Activated naive CD8-positive, alpha-beta T cell (primary cell): ENCODE measurements around the gene DNAJC7.
"Not testable (repeated sequence)": the region's sequence is repeated elsewhere in the genome, so short reads cannot be mapped to it uniquely, and the experiment has no call there.

Source experiments
- H3K27ac Mint-ChIP-seq: one replicate; pipeline ENCODE4 v1.8.0; 2021; ENCODE audit warnings: mixed read lengths
- H3K27me3 Mint-ChIP-seq: one replicate; pipeline ENCODE4 v1.8.0; 2021; ENCODE audit warnings: mixed read lengths
- H3K36me3 Mint-ChIP-seq: one replicate; pipeline ENCODE4 v1.8.0; 2021; ENCODE audit warnings: mixed read lengths
- H3K4me1 Mint-ChIP-seq: one replicate; pipeline ENCODE4 v1.8.0; 2021; ENCODE audit warnings: low read depth, mixed read lengths
- H3K4me3 Mint-ChIP-seq: one replicate; pipeline ENCODE4 v1.8.0; 2021; ENCODE audit warnings: mild to moderate bottlenecking, mixed read lengths
- H3K9me3 Mint-ChIP-seq: one replicate; pipeline ENCODE4 v1.8.0; 2021; ENCODE audit warnings: low read depth, mixed read lengths

DNAJC7 gene

GRCh38 chr17:42026857-42027589, 9.8 kb upstream of the DNAJC7 start:
- Mint-ChIP-seq H3K36me3 (peaks cover 2% of the 10 kb centered on the region), H3K9me3 (no peaks in the 10 kb centered on the region), H3K27me3 (no peaks in the 10 kb centered on the region), H3K4me3 (no peak overlapping the region), H3K4me1 (peaks cover 9% of the 10 kb centered on the region), H3K27ac (no peak overlapping the region)

DNA sequence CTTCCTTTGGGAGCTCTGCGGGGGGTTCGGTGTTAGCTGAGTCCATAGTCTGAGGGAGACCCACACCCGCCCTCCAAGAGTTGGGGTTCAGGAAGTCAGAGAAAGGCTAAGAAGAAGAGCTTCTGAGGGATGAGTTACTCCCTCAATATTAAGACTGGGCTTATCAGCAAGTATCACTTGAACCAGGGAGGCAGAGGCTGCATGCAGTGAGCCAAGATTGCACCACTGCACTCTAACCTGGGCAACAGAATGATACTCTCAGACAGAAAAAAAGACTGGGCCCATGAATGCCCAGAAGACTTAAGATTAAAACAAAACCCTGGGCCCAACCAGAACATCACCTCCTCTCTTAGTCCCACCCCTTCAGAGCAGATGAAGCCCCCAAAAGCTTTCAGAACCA, 8.7 kb upstream of the DNAJC7 start:
- Mint-ChIP-seq H3K4me3 (no peak overlapping the region), H3K4me1 (peaks cover 16% of the 10 kb centered on the region), H3K9me3 (no peaks in the 10 kb centered on the region), H3K27ac (no peak overlapping the region), H3K27me3 (no peaks in the 10 kb centered on the region), H3K36me3 (peaks cover 2% of the 10 kb centered on the region)

DNA sequence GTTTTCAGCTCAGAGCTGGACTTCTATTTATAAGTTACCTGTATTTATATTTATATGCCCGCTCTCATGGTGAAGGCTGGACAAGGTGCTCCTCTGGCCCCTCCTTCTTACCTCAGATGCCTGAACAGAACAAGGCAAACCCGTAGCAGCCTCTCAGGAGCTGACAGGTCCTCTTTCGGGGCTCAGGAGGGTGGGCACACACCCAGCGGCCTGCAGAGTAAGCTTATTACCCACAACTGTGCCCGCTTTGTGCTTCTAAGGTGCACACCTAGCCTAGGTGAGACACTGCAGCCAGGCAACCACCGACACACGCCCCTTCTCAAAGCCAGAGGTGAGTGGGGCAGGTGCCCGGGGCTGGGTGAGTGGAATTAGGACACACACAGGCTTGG, 7.9 kb upstream of the DNAJC7 start:
- H3K4me3 Mint-ChIP-seq: no peak overlapping the region
- peaks cover 24% of the 10 kb centered on the region for H3K4me1 Mint-ChIP-seq
- H3K9me3 Mint-ChIP-seq: no peaks in the 10 kb centered on the region
- peaks cover 2% of the 10 kb centered on the region for H3K36me3 Mint-ChIP-seq
- no peak overlapping the region for H3K27ac Mint-ChIP-seq
- no peaks in the 10 kb centered on the region for H3K27me3 Mint-ChIP-seq

GRCh38 chr17:42023524-42024349, 6.5 kb upstream of the DNAJC7 start:
- Mint-ChIP-seq H3K27me3 (no peaks in the 10 kb centered on the region), H3K27ac (no peak overlapping the region)

DNA sequence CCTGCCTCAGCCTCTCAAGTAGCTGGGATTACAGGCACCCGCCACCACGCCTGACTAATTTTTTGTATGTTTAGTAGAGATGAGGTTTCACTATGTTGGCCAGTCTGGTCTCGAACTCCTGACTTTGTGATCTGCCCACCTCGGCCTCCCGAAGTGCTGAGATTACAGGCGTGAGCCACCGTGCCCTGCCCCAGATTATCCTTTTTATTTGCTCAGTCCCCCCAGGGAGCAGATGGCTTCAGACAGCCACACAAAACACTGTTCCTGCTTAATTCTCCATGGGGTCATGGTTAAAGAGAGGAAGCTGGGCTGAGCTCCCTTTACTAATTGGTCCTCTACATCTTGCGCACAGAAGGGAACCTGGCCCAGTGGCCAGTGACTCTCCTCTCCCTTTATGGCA, 3.6 kb upstream of the DNAJC7 start:
- Mint-ChIP-seq H3K4me3 (peak overlapping the region; percentile 96), H3K27ac (peak overlapping the region; percentile 83), H3K4me1 (peaks cover 45% of the 10 kb centered on the region)
- H3K27me3 Mint-ChIP-seq, H3K9me3 Mint-ChIP-seq, H3K36me3 Mint-ChIP-seq: not testable (repeated sequence)

More at GRCh38 chr17:42023524-42024349, 6.5 kb upstream of the DNAJC7 start:
- Mint-ChIP-seq H3K9me3 (no peaks in the 10 kb centered on the region), H3K36me3 (peaks cover 2% of the 10 kb centered on the region), H3K4me3 (no peak overlapping the region), H3K4me1 (peaks cover 31% of the 10 kb centered on the region)

GRCh38 chr17:42019509-42020404, 2.5 kb upstream of the DNAJC7 start, which contains the start of gene NKIRAS2:
NKIRAS2 (plus strand) TSS chr17:42020090; CDS start chr17:42021578, 1,488 bp downstream.
- Mint-ChIP-seq H3K4me1 (peaks cover 49% of the 10 kb centered on the region), H3K27me3 (no peaks in the 10 kb centered on the region), H3K27ac (peak within 1 kb of the TSS; percentile 91), H3K36me3 (peaks cover 2% of the 10 kb centered on the region), H3K4me3 (peak within 1 kb of the TSS; percentile 96), H3K9me3 (no peaks in the 10 kb centered on the region)

DNA sequence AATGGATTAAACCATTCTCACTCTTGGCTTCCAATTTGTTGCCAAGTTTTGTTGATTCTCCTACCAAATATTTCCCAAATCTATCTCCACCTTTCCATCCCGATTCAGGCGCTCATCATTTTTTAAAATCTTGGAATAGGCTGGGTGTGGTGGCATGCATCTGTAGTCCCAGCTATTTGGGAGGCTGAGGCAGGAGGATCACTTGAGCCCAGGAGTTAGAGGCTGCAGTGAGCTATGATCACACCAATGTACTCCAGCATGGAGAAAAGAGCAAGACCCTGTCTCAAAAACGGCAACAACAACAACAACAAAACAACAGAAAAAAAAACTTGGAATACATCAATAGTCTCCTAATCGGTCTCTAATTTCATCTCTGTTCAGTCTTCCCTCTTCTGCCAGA, 1.7 kb upstream of the DNAJC7 start:
- H3K27me3 Mint-ChIP-seq: no peaks in the 10 kb centered on the region
- peak overlapping the region; percentile 69 for H3K27ac Mint-ChIP-seq

DNA sequence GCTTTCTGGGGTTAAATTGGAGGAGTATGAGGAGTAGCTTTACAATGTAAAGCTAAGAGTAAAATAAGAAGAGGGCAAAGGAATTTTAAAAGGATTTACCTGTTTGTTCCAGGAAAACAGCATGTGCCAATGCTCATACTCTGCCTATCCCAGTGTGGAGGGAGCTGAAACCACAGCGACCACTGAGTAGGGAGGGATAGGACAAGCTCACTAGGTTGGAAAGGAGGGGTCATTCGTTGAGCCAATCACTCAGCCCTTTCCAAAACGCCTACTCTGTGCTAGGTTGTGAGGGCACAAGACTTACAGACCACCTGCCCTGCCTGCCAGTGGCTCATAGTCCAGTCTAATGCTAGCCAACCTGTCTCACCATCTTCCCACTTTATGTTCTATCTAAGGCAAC, 1.1 kb upstream of the DNAJC7 start:
- H3K9me3 Mint-ChIP-seq: no peaks in the 10 kb centered on the region
- H3K4me3 Mint-ChIP-seq: peak overlapping the region; percentile 99
- H3K4me1 Mint-ChIP-seq: peaks cover 52% of the 10 kb centered on the region
- peaks cover 2% of the 10 kb centered on the region for H3K36me3 Mint-ChIP-seq
- H3K27ac Mint-ChIP-seq: peak overlapping the region; percentile 93
- H3K27me3 Mint-ChIP-seq: no peaks in the 10 kb centered on the region

More for the DNA sequence above, 1.7 kb upstream of the DNAJC7 start:
- H3K36me3 Mint-ChIP-seq: peaks cover 2% of the 10 kb centered on the region
- H3K4me1 Mint-ChIP-seq: peaks cover 48% of the 10 kb centered on the region
- peak overlapping the region; percentile 43 for H3K4me3 Mint-ChIP-seq
- no peaks in the 10 kb centered on the region for H3K9me3 Mint-ChIP-seq

DNA sequence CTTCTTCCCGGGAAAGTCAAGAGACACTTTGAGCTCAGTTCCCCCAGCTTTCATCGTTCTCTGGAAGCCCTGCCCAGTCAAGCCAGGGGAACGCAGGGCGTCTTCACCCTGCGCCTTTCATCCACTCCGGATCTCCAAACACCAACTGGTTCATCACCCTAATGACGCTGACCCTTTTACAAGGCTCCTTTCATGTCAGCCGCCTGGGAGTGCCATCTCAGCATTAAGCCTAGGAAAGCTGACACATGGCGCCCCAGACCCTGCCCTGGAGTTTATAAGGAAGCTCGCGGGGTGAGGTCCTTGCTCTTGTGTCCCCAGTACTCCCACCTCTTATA, 594 bp upstream of the DNAJC7 start:
- H3K9me3 Mint-ChIP-seq: no peaks in the 10 kb centered on the region
- H3K27me3 Mint-ChIP-seq: no peaks in the 10 kb centered on the region
- H3K4me3 Mint-ChIP-seq: peak overlapping the region; percentile 99
- H3K27ac Mint-ChIP-seq: peak overlapping the region; percentile 93
- peaks cover 56% of the 10 kb centered on the region for H3K4me1 Mint-ChIP-seq
- H3K36me3 Mint-ChIP-seq: peaks cover 2% of the 10 kb centered on the region

GRCh38 chr17:42016411-42016831, 818 bp downstream of the DNAJC7 start:
- Mint-ChIP-seq H3K36me3 (no peaks in the 10 kb centered on the region), H3K4me1 (peaks cover 63% of the 10 kb centered on the region), H3K4me3 (peak overlapping the region; percentile 99), H3K27me3 (no peaks in the 10 kb centered on the region), H3K27ac (peak overlapping the region; percentile 100), H3K9me3 (no peaks in the 10 kb centered on the region)

DNA sequence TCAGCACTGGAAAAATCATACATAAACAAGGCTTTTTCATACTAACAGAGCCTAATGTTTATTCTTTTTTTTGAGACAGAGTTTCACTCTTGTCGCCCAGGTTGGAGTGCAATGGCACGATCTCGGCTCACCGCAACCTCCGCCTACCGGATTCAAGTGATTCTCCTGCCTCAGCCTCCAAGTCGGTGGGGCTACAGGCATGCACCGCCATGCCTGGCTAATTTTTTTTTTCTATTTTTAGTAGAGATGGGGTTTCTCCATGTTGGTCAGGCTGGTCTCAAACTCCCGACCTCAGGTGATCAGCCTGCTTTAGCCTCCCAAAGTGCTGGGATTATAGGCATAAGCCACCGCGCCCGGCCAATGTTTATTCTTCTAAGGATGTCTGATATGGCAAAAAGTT, 3.5 kb downstream of the DNAJC7 start:
- not testable (repeated sequence) for H3K27me3 Mint-ChIP-seq, H3K4me3 Mint-ChIP-seq, H3K36me3 Mint-ChIP-seq, H3K9me3 Mint-ChIP-seq
- Mint-ChIP-seq H3K4me1 (peaks cover 65% of the 10 kb centered on the region), H3K27ac (peak overlapping the region; percentile 68)

DNA sequence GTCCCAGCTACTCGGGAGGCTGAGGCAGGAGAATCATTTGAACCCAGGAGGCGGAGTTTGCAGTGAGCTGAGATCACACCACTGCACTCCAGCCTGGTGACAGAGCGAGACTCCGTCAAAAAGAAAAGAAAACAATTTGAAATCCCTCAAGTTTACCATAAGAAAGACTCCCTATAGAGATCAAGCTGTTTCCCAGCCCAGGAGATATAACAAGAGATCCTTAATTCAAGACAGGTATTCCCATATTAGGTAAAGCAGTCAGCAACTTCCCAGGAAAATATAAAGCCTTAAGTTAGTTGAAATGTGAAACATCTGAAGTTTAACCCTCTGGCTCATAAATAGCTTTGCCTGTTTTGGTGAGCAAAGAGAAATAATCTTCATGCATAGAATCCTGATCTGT, 4.9 kb downstream of the DNAJC7 start:
- not testable (repeated sequence) for H3K27me3 Mint-ChIP-seq, H3K36me3 Mint-ChIP-seq, H3K27ac Mint-ChIP-seq, H3K9me3 Mint-ChIP-seq, H3K4me3 Mint-ChIP-seq
- H3K4me1 Mint-ChIP-seq: peaks cover 56% of the 10 kb centered on the region

GRCh38 chr17:42010898-42011516, 6.2 kb downstream of the DNAJC7 start:
- Mint-ChIP-seq H3K9me3 (no peaks in the 10 kb centered on the region), H3K27ac (peak overlapping the region; percentile 38), H3K36me3 (peaks cover 2% of the 10 kb centered on the region), H3K4me1 (peaks cover 56% of the 10 kb centered on the region), H3K4me3 (no peak overlapping the region), H3K27me3 (no peaks in the 10 kb centered on the region)

- not testable (repeated sequence) for H3K4me3 Mint-ChIP-seq, H3K27me3 Mint-ChIP-seq, H3K27ac Mint-ChIP-seq, H3K36me3 Mint-ChIP-seq, H3K9me3 Mint-ChIP-seq
- H3K4me1 Mint-ChIP-seq: peaks cover 52% of the 10 kb centered on the region
These were observed 7.0 kb downstream of the DNAJC7 start for GRCh38 chr17:42010266-42010680.
